Neuronal stem cell (in vitro differentiated cells): ENCODE results near the gene TGDS.

ENCODE experiments used
- DNase-seq: peaks from one replicate; pipeline ENCODE4 v3.0.0-alpha.2; 2013; ENCODE audit warnings: low spot score
- H2AFZ ChIP-seq: one replicate; pipeline ENCODE4 v1.6.1; 2013; ENCODE audit warnings: mild to moderate bottlenecking, low read length, inconsistent platforms
- H2AK5ac ChIP-seq: 2 replicates; pipeline ENCODE4 v1.6.1; 2013; ENCODE audit warnings: low read depth, mild to moderate bottlenecking, inconsistent platforms, low read length, moderate library complexity, mixed read lengths
- H2BK120ac ChIP-seq: 2 replicates; pipeline ENCODE4 v1.6.1; 2013; ENCODE audit warnings: low read depth, mild to moderate bottlenecking, inconsistent platforms, low read length, moderate library complexity, mixed read lengths
- H2BK12ac ChIP-seq: one replicate; pipeline ENCODE4 v1.6.1; 2013; ENCODE audit warnings: low read length, inconsistent platforms
- H2BK15ac ChIP-seq: 2 replicates; pipeline ENCODE4 v1.6.1; 2013; ENCODE audit warnings: mild to moderate bottlenecking, low read length, inconsistent platforms, mixed read lengths
- H2BK5ac ChIP-seq: one replicate; pipeline ENCODE4 v1.6.1; 2013; ENCODE audit warnings: inconsistent platforms, mild to moderate bottlenecking, low read length, moderate library complexity
- H3K14ac ChIP-seq: one replicate; pipeline ENCODE4 v1.6.1; 2013; ENCODE audit warnings: low read length, inconsistent platforms
- H3K18ac ChIP-seq: 2 replicates; pipeline ENCODE4 v1.6.1; 2013; ENCODE audit warnings: low read length, inconsistent platforms
- H3K23ac ChIP-seq: 2 replicates; pipeline ENCODE4 v1.6.1; 2013; ENCODE audit warnings: low read depth, mild to moderate bottlenecking, mixed read lengths, low read length, inconsistent platforms; ENCODE audit not compliant: poor library complexity
- H3K27ac ChIP-seq: replicated peaks from 3 replicates; pipeline ENCODE4 v1.5.1; 2013; ENCODE audit warnings: low read length, inconsistent platforms
- H3K27me3 ChIP-seq, 3 experiments: 2 replicates each; pipeline ENCODE4 v1.6.1; 2013; ENCODE audit warnings: low read length in 3 of 3, mild to moderate bottlenecking in 2 of 3, inconsistent platforms in 1 of 3, low read depth in 1 of 3, mixed read lengths in 1 of 3, moderate library complexity in 1 of 3; ENCODE audit not compliant: control insufficient read depth in 3 of 3, insufficient read depth in 3 of 3
- H3K36me3 ChIP-seq, 2 donors: replicated peaks in 1 of 2; 2 replicates each; pipeline ENCODE4 v1.6.1; 2013; ENCODE audit warnings: low read length in 2 of 2; ENCODE audit not compliant: control insufficient read depth in 2 of 2, insufficient read depth in 2 of 2
- H3K4ac ChIP-seq: 2 replicates; pipeline ENCODE4 v1.6.1; 2013; ENCODE audit warnings: inconsistent platforms, mild to moderate bottlenecking, low read length, moderate library complexity
- H3K4me1 ChIP-seq, 2 donors: 1 replicate in 1 of 2; 2 replicates in 1 of 2; pipeline ENCODE4 v1.6.1; 2013; ENCODE audit warnings: low read length in 2 of 2, low read depth in 1 of 2; ENCODE audit not compliant: control insufficient read depth in 2 of 2, insufficient read depth in 1 of 2
- H3K4me2 ChIP-seq: one replicate; pipeline ENCODE4 v1.6.1; 2013; ENCODE audit warnings: mild to moderate bottlenecking, low read length, inconsistent platforms; ENCODE audit not compliant: insufficient read depth, poor library complexity, severe bottlenecking
- H3K4me3 ChIP-seq, 2 donors: 2 replicates each; pipeline ENCODE4 v1.5.1; 2013; ENCODE audit warnings: low read length in 2 of 2, mild to moderate bottlenecking in 2 of 2, inconsistent platforms in 1 of 2, moderate library complexity in 1 of 2
- H3K79me1 ChIP-seq: one replicate; pipeline ENCODE4 v1.6.1; 2013; ENCODE audit warnings: low read depth, mild to moderate bottlenecking, inconsistent platforms, low read length, moderate library complexity
- H3K9ac ChIP-seq: one replicate; pipeline ENCODE4 v1.6.1; 2013; ENCODE audit warnings: mild to moderate bottlenecking, low read depth, low read length, inconsistent platforms; ENCODE audit not compliant: poor library complexity
- H3K9me3 ChIP-seq, 2 donors: replicated peaks in 1 of 2; 2 replicates each; pipeline versions ENCODE3 to v1.6.1; 2013; ENCODE audit warnings: low read length in 2 of 2, mild to moderate bottlenecking in 2 of 2, inconsistent platforms in 1 of 2, low read depth in 1 of 2, mixed read lengths in 1 of 2, moderate library complexity in 1 of 2; ENCODE audit not compliant: control insufficient read depth in 2 of 2, insufficient read depth in 1 of 2
- H4K8ac ChIP-seq: one replicate; pipeline ENCODE4 v1.6.1; 2013; ENCODE audit warnings: low read depth, mild to moderate bottlenecking, inconsistent platforms, low read length, moderate library complexity
- H4K91ac ChIP-seq: one replicate; pipeline ENCODE4 v1.6.1; 2013; ENCODE audit warnings: low read length, low read depth, mild to moderate bottlenecking, inconsistent platforms; ENCODE audit not compliant: poor library complexity
- WGBS, 2 donors: extraction: QIAGEN DNeasy Blood & Tissue Kit; methylation state at CpG; one replicate each; pipeline ENCODE4 v1.1.7; 2013; ENCODE audit warnings: missing lambda C conversion rate in 2 of 2, mixed read lengths in 1 of 2; ENCODE audit not compliant: insufficient read length in 2 of 2, insufficient replicate concordance in 1 of 2; ENCODE audit errors: extremely low coverage in 2 of 2; 5-methylcytosine and 5-hydroxymethylcytosine counted together

TGDS gene

GRCh38 chr13:94525781-94526180, 70.2 kb downstream of the TGDS start:
- no peak for DNase-seq
- Histone ChIP-seq H2BK15ac (no peak overlapping the region), H3K14ac (no peak overlapping the region), H3K4me2 (no peak overlapping the region), H3K27ac (no peak overlapping the region), H2BK120ac (no peak overlapping the region), H3K18ac (no peak overlapping the region), H3K4ac (no peak overlapping the region), H3K79me1 (no peaks in the 10 kb centered on the region), H2BK5ac (no peak overlapping the region), H3K4me3 (no peak overlapping the region), H3K4me1 (no peaks in the 10 kb centered on the region), H3K9me3 (no peaks in the 10 kb centered on the region), H4K91ac (no peak overlapping the region), H2AFZ (no peak overlapping the region), H3K36me3 (no peaks in the 10 kb centered on the region), H3K27me3 (peaks cover 0 to 3% (median 0%) of the 10 kb centered on the region in 3 experiments), H3K23ac (no peak overlapping the region), H4K8ac (no peak overlapping the region), H2AK5ac (no peak overlapping the region), H2BK12ac (no peak overlapping the region), H3K9ac (no peak overlapping the region)
- WGBS, 2 donors = no CpG with 5 or more reads among the region's 2 CpGs

GRCh38 chr13:94524407-94524806, 71.5 kb downstream of the TGDS start:
- Histone ChIP-seq H3K27me3 (peaks cover 0 to 3% (median 0%) of the 10 kb centered on the region in 3 experiments), H2AFZ (no peak overlapping the region), H3K14ac (no peak overlapping the region), H3K79me1 (no peaks in the 10 kb centered on the region), H2BK15ac (no peak overlapping the region), H3K18ac (peak overlapping the region; percentile 30), H3K9ac (no peak overlapping the region), H3K23ac (no peak overlapping the region), H2BK5ac (no peak overlapping the region), H3K27ac (no peak overlapping the region), H2BK12ac (no peak overlapping the region), H4K8ac (no peak overlapping the region), H3K4me2 (no peak overlapping the region), H3K4me1 (peaks cover 0 to 1% of the 10 kb centered on the region in 2 donors), H2BK120ac (no peak overlapping the region), H4K91ac (no peak overlapping the region), H3K36me3 (no peaks in the 10 kb centered on the region), H2AK5ac (peak overlapping the region; percentile 47), H3K4ac (no peak overlapping the region), H3K4me3 (no peak overlapping the region), H3K9me3 (no peaks in the 10 kb centered on the region)
- WGBS, 2 donors = no CpG with 5 or more reads among the region's 7 CpGs
- no peak for DNase-seq
